GM21526 (cell line): Measurements from ENCODE around the gene LRRK1.

Experiments
- ATAC-seq: cut with Tn5 transposase; IDR thresholded peaks from one replicate; pipeline ENCODE4 v1.9.1; 2021; ENCODE audit warnings: moderate library complexity; ENCODE audit not compliant: unreplicated experiment, low FRiP score

LRRK1 gene

GRCh38 chr15:101018450-101018849 is 99.3 kb downstream of the LRRK1 start:
- ATAC-seq, result no peak

GRCh38 chr15:101019366-101019896 is 100.3 kb downstream of the LRRK1 start:
- no peak for ATAC-seq

DNA sequence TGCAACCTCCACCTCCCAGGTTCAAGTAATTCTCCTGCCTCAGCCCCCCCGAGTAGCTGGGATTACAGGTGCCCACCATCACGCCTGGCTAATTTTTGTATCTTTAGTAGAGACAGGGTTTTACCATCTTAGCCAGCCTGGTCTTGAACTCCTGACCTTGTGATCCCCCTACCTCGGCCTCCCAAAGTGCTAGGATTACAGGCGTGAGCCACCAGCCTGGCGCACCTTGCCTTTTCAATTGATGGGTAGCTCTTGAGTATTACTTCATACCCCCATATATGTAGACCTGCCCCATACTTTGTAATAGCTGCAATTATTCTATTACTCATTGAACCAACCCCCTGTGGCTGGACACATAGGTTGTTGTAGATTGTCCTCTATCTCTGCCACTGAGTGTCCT is 101.3 kb downstream of the LRRK1 start:
- ATAC-seq, result no peak

DNA sequence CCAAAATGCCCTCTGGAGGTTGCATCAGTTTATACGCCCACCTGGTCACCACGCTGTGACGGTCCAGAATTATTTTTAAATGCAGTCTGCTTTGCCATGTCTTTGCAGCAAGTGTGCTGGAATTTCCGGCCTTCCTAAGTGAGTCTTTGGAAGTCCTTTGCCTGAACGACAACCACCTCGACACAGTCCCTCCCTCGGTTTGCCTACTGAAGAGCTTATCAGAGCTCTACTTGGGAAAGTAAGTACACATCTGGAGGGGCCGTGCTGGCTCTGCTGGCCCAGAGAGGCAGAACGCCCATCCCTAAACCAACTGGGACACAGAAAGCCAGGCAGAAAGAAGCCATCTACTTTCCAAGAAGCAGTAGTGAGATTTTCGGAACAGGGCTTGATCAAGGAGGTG is 101.8 kb downstream of the LRRK1 start:
- no peak for ATAC-seq

DNA sequence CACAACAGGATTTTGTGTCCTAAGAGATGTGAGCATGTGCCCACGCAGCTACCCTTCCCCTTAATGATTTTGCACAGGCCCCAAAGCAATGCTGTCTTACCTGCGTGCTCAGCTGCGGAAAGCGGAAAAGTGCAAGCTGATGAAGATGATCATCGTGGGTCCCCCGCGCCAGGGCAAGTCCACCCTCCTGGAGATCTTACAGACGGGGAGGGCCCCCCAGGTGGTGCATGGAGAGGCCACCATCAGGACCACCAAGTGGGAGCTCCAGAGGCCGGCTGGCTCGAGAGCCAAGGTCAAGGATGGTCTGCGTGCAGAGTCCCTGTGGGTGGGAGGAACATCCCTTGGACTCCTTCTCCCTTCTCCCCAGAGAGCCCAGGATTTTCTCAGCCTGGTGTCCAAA is 103.1 kb downstream of the LRRK1 start:
- ATAC-seq, result no peak

DNA sequence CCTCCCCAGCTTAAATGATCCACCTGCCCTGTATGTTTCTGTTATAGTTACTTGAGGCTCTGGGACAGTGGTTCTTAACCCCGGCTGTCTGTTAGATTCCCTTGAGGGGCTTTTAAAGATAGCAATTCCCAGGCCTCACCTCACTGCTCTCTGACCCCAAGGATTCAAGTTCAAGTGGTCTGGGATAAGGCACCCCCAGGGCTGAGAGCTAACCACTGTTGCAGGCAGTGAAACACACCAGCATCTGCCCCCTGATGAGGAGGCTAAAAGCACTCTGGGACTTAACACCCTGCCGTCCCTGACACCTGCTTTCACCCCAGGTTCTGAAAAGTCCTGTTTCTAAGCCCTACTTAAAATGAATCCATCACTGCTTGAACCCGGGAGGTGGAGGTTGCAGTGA is 103.7 kb downstream of the LRRK1 start:
- ATAC-seq, result no peak

GRCh38 chr15:101023501-101024072 is 104.4 kb downstream of the LRRK1 start:
- no peak for ATAC-seq

DNA sequence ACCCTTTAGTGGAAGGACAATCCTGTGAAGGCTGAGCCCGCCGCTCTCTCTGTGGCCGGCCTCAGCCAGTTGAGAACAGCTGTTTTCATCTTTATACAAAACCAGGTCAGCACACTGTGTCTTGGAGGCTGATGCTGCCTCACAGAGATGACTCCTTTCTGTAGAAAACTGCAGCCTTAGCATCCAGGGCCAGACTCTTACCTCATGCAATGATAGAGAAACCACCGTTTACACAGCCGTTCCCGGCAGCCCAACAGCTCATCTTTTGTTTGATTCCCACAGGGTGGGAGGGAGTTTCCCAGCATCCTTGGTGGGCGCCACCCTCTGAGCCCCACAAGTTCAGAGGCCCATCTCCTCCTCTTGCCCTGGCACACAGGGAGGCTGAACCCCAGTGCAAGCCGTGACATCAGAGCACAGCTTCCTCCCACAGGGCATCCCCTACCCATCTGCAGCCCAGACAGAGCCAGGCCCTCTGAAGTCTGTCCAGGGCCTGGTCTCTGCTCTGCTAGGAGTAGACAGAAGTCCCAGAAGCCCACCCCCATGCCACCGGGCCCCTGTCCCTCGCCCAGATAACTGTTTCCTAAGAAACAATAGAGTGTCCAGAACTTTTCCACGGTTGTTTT is 105.0 kb downstream of the LRRK1 start:
- ATAC-seq, result no peak

DNA sequence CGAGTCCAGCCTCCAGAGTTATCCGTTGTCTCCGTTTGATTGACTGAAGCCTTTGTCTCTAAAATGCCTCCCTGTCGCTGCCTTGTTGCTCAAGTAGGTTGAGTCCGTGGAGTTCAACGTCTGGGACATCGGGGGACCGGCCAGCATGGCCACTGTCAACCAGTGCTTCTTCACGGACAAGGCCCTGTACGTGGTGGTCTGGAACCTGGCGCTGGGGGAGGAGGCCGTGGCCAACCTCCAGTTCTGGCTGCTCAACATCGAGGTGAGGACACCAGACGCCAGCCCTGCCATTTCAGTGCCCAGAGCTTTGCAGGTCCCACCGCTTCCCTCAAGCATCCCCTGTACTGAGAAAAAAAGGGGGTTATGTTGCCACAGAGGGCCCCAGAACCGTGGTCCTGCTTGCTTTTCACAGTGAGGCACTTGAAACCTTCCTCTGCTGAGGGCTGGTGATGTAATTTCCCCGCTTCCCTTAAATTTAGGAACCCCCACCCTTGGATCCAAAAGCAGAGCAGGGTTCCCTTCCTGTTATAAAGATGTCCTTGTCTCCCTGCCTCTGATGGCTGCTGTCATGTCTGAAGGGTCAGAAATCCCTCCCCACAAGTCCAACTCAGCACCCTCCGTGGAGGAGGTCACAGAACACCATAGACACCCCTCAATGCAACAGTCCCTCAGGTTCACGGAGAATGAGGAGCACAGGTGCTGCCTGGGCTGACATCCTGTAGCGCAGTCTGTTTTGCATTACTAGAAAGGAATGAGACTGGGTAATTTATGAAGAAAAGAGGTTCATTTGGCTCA is 105.7 kb downstream of the LRRK1 start:
- no peak for ATAC-seq

- ATAC-seq, result no peak
Measured at GRCh38 chr15:101025501-101025885, 106.3 kb downstream of the LRRK1 start.

- no peak for ATAC-seq
Measured at GRCh38 chr15:101025896-101026631, 106.9 kb downstream of the LRRK1 start.

DNA sequence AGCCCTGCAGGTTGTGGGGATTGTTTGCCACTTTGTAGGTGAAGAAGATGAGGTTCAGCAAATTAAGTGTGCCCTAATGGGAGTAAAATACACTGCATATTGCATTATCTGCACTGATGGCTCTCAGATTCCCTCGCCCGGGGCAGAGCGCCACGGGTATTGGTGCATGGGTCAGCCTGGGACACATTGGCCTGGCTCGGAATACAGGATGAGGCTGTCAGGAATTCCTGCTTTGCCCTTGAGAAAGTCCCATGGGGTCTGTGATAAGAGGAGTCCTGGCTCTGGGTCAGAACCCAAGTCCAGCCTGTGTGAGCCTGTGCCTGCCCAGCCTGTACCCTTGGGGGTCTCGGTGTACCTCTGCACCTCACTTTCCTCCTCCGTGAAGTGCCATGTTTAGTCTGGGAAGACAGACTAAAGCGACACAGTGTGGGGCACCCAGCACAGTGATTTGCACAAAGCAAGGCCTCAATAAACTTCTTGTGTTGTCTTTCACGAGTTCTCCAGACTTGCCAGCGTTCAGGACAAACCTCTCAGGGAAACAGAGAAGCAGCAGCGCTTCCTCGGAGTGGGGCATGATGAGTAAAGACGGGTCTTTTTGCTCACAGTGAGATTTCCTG is 107.6 kb downstream of the LRRK1 start:
- no peak for ATAC-seq

GRCh38 chr15:101027273-101027901 is 108.2 kb downstream of the LRRK1 start:
- ATAC-seq, result no peak

DNA sequence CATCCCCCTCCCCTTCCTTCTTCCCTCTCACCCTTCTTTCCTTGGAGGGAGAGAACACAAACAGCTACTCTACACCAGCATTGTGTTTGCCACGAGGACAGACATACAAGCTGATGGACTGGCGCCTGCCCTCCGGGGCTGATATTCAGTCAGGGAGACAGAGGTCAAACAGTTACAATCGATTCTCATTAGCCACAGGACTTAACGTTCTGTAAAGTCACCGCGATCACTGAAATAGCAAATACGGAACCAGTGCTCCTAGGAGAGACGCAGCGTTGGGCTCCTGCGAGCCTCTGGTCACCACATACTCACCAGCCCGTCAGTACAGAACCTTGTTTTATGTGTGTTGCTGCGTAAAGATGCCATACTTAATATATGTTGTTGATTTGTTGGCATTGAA is 108.8 kb downstream of the LRRK1 start:
- ATAC-seq, result no peak

GRCh38 chr15:101028321-101028720 is 109.2 kb downstream of the LRRK1 start:
- no peak for ATAC-seq

DNA sequence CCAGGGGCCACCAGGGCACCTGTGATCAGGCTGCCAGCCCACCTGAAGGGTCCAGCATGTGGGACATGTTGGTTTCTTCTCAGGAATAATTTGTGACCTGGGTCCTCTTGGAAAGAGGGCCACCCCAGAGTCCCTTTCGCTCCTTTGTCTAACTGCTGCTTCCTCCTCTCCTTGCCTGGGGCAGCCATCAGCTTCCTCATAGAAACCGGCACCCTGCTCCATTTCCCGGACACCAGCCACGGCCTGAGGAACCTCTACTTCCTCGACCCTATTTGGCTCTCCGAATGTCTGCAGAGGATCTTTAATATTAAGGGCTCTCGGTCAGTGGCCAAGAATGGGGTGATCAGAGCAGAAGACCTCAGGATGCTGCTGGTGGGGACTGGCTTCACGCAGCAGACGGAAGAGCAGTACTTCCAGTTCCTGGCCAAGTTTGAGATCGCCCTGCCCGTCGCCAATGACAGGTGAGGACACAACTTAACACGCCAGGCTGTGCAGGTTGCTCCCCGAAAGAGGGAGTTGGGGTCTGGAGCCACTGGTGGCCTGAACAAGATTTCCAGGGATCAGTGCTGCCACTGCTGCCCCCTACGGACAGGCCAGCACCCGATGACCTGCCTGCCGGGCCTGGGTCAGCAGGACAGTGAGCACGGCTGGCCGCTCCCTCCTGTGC is 109.7 kb downstream of the LRRK1 start:
- no peak for ATAC-seq

DNA sequence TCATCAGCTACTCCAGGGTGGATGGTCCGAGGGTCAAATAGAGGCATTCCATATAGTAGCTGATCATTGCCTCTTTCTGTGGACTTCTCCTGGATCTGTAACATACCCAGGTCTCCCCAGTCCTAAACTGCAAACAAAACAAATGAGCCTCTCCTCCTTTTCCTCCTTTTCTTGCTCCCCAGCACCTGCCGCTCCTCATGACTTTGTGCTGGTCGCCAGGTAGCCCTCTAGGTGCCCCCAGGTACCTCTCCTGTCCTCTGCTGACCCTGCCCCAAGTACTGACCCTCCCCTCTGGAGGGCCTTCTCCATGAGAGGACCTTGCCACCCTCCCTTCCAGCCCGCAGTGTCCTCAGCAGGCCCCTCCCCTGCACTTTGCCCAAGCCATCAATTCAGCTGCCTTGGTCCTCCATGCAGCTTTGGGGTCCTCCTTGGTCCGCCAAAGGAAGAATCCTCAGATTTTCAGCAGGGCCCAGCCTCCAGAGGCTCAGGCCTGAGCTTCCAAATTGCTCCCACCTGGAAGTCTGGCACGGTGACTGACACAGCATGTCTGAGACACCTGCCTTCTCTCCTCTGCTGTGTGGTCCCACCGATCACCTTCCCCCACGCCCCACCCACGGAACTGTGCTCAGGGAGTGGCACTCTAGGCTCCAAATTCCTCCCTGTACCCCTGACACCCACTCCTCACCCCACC is 111.0 kb downstream of the LRRK1 start:
- no peak for ATAC-seq

- ATAC-seq, result no peak
Measured at GRCh38 chr15:101031213-101031612, 112.1 kb downstream of the LRRK1 start.

GRCh38 chr15:101033801-101034200 is 114.6 kb downstream of the LRRK1 start:
- ATAC-seq, result no peak
